NCI-H2227 treated with DMSO at 0.1 percent for 48 hours (cell line): ENCODE measurements around the gene TXLNA.

Experiments used
- DNase-seq: peaks from one replicate; lab custom pipeline; 2025; lab: John Stamatoyannopoulos, UW

The TXLNA gene

DNA sequence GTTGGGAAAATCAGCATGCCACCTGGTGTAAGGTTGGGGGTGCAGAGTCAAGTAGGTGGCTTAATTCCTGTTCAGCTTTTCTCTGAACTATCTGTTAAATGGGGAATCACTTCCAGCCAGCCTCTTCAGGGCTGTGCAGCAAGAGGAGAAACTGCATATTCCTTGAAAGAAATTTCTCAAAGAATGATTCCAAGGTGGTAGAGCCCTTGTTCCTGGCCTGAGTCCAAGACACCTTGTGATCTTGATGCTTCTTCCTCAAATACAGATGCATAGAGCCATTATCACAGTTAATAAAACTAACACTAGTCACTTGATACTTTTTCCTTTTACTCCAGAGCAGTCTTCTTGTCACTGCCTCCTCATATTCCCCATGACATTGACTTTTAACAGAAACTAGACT is 5.2 kb downstream of the TXLNA start:
- DNase-seq = no peak

DNA sequence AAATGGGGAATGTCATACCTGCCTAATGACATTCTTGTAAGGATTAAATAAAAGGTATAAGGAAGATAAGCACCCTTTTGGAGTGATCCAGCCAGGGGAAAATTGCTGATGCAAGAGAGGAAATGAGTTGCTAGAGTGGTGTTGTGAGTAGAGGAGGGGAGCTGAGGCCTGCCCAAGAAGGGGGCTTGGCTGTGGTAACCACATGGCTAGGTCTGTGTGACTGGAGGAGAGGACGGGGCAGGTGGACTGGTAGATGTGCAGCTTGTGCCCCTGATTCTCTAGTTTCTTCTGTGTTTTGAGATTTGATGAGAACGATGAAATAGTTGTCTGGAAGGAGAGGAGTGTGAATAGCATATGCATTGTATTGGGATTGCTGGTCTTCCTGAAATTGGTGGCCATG is 6.6 kb downstream of the TXLNA start:
- DNase-seq = no peak

DNA sequence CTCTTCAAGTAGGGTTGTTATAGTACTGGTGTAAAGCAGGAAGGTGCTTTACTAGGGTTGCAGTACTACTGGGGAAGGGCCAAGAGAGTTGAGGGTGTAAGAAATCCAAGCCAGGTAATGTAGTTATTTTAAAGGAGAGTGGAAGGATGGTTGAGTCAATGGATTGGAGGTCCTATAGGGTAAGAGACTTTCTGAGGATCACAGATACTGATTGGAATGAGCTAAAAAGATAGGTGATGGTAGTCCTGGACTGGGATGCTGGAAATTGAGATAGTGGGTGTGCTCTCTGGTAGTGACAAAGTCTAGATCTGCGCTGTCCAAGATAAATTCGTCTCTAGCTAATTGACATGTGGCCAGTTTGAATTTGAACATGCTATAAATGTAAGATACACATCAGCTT is 7.0 kb downstream of the TXLNA start:
- DNase-seq = no peak

DNA sequence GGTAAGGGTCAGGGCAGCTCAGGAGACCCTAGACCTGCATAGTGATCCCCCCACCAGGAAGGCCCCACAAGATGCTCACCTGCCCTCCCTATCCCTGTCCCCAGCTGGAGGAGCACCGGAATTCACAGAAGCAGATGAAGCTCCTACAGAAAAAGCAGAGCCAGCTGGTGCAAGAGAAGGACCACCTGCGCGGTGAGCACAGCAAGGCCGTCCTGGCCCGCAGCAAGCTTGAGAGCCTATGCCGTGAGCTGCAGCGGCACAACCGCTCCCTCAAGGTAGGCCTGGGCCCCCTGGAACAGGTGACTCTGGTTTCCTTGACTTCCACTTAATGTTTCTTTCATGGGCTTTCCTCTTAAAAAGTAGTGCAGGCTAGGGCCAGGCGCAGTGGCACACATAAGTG is 8.4 kb downstream of the TXLNA start:
- DNase-seq = no peak

DNA sequence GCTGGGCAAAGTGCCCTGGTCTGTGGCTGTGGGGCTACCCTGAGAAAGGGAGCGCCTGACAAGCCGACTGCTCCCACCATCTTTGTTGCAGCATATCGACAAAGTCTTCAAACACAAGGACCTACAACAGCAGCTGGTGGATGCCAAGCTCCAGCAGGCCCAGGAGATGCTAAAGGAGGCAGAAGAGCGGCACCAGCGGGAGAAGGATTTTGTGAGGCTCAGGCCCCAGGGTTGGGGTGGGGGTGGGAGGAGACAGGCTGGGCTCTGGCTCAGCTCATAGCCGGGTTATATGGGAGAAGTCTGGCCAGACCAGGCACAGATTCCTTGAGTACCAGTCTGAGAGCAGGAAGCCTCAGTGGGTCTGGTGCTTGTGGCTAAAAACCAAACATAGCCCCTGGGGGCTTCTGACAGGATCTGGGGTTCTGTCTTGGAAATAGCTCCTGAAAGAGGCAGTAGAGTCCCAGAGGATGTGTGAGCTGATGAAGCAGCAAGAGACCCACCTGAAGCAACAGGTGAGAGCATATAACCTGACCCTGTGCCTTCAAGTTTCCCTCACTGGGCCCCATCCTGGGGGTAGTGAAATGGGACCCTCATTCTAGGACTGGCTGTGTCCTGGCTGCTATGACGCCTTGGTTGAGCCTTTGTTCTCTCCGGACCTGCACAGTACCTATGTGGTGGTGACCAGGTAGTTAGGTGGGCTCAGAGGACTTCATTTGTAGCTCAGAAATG is 12.9 kb downstream of the TXLNA start:
- no peak for DNase-seq

DNA sequence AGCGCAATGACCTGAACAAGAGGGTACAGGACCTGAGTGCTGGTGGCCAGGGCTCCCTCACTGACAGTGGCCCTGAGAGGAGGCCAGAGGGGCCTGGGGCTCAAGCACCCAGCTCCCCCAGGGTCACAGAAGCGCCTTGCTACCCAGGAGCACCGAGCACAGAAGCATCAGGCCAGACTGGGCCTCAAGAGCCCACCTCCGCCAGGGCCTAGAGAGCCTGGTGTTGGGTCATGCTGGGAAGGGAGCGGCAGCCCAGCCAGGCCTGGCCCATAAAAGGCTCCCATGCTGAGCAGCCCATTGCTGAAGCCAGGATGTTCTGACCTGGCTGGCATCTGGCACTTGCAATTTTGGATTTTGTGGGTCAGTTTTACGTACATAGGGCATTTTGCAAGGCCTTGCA is 15.5 kb downstream of the TXLNA start:
- DNase-seq = no peak

DNA sequence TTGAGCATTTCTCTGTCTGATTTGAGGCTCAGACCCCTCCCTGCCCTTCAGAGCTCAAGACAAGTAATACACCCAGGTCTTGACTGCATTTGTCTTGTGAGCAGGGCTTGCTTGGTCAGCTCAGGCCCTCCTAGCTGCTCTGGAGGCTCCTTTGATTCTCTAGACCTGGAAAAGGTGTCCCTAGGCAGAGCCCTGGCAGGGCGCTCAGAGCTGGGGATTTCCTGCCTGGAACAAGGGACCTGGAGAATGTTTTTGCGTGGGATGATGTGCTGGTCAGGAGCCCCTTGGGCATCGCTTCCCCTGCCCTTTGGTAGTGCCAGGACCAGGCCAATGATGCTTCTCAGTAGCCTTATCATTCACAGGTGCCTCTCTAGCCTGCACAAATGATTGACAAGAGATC is 16.1 kb downstream of the TXLNA start:
- no peak for DNase-seq

DNA sequence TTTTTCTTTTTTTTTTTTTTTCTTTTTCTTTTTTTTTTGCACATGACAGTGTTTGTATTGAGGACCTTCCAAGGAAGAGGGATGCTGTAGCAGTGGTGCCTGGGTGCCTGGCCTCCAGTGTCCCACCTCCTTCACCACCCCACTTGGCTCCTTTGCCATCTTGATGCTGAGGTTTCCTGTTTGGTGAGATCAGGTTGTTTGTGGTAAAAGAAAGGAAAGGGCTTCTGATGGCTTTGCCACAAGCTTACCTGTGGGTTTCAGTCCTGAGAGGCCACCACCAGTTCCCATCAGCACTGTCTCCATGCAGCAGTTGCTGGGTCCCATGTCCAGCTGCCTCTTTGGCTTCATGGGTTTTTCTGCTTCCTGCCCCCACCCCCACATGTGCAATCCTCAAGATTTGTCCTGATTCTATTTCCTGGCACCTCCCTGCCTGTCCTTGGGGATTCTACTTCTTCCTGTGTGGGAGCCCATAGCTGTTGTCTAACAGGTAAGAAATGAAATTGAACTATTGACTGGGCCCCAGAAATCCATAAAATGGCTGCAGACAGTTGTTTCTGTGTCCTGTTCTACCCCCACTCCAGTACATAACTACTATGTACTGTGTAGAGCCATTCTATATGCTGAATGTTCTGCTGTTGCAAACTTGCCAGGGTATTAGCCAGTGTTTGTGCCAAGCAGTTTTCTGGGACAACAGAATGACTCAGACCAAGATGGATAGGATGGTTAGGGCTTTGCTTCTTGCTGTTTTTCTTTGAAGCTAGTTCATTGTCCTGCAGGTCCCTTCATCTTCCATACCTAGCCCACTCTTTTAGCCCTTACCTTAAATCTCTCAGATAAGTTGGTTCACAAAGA is 16.7 kb downstream of the TXLNA start:
- DNase-seq = no peak

DNA sequence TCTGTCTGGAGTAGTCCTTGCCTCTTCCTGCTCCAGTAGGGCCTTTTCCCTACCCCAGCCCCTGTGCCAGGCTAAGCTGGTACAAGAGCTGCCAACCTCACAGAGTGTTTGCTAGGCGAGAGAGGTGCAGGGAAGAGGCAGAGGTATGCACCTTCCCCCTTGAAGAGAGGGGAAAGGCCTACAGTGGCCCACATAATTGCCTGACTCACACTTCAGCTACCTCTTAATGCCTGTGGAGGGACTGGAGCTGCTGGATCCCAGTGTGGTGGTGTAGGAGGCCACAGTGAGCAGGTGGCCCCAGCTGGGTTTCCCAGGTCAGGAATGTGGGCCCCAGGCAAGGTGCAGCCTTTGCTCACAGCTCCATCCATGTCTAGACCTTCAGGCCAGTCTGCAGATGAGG is 17.6 kb downstream of the TXLNA start:
- no peak for DNase-seq

DNA sequence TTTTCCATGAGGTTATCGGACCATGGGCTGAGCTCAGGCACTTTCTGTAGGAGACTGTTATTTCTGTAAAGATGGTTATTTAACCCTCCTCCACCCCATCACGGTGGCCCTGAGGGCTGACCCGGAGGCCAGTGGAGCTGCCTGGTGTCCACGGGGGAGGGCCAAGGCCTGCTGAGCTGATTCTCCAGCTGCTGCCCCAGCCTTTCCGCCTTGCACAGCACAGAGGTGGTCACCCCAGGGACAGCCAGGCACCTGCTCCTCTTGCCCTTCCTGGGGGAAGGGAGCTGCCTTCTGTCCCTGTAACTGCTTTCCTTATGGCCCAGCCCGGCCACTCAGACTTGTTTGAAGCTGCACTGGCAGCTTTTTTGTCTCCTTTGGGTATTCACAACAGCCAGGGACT is 18.4 kb downstream of the TXLNA start:
- no peak for DNase-seq

DNA sequence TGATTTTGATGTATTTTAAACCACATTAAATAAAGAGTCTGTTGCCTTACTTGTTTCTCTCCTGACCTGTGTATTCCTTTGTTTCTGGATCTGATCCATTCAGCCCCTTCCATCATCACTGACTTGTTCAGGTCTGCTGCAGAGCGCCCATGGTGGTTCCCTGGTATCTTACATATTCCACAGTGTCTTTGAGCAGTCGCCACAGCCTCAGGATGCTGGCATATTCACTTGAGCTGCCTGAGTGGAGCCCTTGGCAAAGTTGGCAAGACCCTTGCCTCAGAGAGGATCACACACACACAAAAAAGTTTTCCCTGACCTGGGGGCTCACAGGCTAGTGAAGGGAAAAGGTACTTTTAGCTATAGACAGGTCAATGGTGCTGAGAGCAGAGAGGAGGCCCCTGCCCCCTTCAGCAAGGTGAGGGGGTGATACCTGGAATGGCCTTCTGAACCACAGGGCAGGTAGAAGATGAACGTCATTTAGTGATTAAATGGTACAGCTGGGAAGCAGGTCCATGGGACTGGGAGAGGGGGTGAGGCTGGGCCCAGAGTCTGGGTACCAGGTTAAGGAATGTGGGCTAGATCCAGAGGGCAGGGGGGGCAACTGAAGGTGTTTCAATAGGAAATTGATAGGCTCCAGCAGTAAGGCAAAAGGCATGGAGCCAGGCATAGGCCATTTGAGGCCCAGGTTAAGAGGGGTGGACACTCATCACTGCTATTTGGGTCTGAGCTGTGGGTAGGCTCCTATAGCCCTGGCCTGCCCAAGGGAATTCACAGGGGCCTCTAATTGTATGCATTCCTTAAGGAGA is 19.0 kb downstream of the TXLNA start:
- DNase-seq = no peak

DNA sequence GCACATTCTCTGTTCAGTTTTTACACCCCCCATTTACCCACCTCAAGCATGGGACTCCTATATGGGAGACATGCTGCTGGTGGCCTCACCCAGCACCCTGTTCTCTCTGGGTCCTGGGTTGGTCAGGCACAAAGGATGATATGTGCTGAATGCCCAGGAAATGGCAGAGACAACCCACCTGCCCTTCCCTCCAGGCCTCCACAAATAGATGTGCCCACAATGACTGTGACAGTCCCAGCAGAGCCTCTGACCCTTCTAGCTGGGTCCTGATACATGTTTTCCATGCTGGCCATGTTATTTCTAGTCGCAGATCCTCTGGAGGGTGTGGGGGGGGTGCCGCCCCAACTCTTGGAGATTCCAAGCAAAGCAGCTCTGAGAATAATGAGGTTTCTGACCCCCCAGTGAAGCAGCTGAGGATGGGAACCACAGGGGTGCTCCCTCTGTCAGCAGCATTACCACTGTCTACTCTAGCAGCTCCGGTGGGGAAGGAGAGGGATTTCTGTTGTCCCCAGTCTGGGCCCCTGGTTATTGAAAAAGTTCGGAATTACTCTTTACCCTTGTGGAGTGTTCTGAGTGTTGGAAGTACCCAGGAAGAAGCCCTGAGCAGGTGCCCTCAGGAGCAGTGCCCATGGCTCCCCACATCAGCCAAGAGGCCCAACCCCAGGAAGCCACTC is 19.7 kb downstream of the TXLNA start:
- DNase-seq = no peak

DNA sequence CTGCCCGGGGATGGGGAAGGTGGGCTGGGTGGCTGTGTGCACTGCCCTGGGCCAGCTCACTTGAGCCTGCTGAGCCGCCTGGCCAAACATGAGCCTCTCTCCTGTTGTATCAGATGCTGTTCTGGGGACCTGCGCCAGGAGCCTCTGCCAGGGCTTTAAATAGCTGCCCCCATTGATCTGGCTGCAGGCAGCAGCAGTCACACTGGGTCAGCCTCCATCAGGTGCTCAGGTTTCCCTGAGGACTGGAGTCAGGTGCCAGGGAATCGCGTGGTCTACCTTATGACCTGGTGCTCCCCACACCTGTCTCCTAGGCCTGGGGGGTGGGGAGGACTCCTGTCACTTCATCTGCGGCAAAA is 20.2 kb downstream of the TXLNA start:
- no peak for DNase-seq

DNA sequence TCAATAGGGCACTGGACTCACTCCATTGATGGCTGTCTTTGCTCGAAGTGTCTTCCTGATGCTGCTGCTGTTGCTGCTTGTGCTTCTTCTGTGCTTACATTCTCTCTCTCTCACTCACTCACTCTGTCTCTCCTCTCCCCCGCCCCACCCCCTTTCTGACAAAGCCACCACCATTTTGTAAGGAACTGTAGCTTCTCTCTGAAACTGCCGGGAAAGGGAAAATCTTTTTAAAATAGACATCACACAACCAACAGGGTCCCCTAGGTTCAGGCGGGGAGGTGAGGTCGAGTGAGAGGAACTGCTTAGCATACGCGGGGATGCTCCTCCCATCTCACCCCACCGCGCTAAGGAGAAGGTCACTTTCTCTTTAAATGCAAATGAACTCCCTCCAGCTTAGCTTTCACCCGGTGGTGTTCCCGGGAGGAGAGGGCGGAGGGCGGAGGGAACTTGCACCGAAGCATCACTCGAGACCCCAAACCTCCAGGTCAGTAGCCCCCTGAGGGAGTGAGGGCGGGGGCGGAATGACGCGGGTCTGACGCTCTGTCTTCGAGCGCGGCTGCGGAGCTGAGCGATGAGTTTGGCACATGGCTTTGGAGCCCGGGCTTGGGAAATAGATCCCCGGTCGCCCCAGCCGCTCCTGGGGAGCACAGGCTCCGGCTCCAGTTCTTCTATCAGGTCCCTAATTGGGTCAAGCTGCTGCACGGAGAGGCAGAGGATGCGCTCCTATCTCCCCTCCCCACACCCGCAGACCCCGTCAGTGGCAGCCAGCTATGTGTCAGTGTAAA is 20.9 kb downstream of the TXLNA start, which contains the start of gene CCDC28B:
Gene CCDC28B, plus strand, starts transcription at position 370 of the 785 bp plus-strand sequence. CDS start 1,341 bp downstream, outside the sequence.
- DNase-seq = peak; percentile 91

DNA sequence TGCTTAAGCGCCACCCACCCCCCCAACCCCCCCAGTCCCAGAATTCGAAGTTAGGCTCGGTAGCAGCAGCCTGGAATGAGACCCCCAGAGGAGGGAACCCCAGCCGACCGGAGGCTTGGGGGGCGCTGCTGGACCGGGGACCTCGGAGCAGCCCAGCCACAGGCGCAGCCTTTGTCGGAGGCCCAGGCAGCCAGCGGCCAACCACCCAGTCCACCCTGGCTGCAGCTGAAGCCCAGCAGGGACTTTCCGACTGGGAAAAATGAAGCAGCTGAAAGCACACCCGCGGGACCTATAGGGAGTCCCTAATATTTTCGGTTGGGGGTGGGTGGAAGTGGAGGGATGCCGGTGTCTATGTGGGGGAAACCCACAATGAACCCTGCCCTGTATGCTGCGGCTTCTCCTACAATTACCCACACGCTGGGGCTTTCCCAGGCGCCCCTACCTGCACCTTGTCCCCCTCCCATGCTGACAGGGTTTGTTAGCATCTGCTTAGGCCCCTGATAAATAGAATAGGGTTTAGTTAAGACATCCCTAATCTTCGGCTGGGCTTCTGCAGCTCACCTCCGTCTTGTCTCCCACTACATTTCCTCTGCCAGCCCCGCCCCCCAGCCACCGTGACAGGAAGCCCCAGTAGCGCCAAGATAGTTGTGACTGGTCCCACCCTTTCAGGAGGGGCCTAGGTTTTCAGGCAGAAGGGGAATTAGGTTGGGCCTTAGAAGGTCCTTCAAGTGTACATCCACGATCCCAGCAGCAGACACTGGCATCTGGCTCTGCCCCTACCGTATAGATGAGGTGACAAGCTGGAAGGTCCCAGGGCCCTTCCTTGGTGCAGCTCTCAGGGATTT is 21.8 kb downstream of the TXLNA start:
- DNase-seq = peak; percentile 62

DNA sequence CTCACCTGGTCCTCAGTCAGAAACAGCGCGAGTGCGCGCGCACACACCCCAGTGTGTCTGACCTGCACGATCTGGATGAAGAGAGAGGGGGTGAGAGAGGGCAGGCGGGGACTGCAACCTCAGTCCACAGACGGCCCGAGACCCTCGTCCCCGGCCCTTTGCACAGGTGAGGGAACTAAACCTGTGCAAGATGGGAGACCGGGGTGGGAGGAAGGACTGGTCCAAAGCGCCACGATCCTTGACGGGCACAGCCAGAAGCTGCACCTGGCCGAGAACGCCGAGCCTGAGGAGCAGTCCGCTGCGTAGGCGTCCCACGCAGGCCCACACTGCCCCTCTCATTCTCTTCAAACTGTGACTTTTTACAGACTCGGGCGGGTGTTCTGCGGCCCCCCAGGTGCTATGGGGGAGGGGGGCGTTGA is 25.5 kb downstream of the TXLNA start:
- no peak for DNase-seq

DNA sequence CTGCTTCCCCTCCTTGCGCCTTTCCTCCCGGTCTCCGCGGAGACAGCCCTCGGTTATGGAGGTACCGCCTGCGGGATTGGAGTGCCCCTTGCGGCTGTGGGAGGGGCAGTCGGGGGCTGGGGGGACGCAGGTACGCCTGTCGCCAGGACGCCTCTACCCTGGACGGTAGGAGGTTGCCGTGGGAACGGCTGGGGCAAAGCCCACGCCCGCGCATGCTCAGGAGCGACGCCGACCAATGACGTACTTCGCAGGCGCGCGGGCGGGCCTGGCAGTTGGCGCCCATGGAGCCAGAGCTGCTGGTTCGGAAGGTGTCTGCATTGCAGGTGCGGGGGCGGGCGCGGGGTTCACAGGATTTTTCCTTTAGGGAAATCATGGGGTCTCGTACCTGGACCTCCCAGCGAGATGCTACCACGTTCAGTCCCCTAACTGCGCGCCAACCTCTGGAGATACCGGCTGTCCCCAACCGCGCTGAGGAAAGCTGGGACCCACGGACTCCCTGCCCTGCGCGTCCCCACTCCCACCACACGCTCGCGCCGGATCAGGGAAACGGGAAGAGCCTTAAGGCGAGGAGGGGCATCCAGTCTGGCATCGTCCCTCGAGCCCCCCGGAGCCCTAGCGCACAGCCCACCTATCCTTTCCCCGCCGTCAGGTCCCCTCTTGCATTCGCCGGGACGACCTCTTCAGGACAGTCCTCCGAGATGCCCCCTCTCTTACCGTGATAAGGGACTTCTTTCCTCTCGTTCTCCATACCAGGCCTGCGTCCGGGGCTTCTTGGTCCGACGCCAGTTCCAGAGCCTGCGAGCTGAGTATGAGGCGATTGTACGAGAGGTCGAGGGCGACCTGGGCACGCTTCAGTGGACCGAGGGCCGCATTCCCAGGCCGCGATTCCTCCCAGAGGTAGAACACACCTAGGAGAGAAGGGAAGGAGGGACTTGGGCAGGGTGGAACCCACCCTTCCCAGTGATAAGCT is 26.2 kb downstream of the TXLNA start, which contains the start of gene IQCC:
Gene IQCC, plus strand, starts transcription at position 271 of the 970 bp plus-strand sequence. Its CDS starts 11 bp downstream, at position 282.
- peak; percentile 86 for DNase-seq

DNA sequence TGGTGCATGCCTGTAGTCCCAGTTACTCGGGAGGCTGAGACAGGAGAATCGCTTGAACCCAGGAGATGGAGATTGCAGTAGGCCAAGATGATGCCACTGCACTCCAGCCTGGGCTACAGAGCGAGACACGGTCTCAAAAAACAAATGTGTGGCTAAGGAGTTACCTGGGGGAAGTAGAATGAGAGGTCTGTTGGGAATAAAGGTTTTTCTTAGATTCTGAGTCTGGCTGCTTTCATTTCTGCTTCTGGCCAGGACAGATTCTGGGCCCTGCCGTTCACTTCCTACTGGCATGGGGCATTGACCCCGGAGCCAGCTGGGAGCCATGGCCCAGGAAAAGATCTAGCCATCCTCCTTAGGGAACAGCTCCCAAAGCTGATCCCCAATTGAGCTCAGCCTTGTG is 29.0 kb downstream of the TXLNA start:
- no peak for DNase-seq

DNA sequence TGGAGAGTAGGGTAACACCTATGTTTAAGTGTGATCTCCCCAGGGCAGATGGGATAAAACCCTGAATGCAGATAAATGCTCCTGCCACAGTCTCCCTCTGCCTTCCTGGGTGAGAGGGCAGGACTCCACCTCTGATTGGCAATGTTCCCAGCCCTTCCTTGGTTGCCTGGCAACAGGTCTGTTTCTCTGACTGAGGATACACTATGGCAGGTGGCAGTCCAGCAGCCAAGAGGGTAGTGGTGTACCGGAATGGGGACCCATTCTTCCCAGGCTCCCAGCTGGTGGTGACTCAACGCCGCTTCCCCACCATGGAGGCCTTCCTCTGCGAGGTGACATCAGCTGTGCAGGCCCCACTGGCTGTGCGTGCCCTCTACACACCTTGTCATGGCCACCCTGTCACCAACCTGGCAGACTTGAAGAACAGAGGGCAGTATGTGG is 29.4 kb downstream of the TXLNA start, which contains the start of gene DCDC2B:
Gene DCDC2B, plus strand, starts transcription at position 199 of the 438 bp plus-strand sequence. Its CDS starts 5 bp downstream, at position 204.
- peak; percentile 67 for DNase-seq
